ENCODE measurements around the gene DMTF1. TPM values are rescaled to one million over a fixed set of nuclear protein-coding genes. Genes with fewer than 3 reads are reported as not detected.

DMTF1 gene
- total and polyA plus RNA-seq, 8 donors, result 18.6 to 54.2 (median 27.8) TPM

DNA sequence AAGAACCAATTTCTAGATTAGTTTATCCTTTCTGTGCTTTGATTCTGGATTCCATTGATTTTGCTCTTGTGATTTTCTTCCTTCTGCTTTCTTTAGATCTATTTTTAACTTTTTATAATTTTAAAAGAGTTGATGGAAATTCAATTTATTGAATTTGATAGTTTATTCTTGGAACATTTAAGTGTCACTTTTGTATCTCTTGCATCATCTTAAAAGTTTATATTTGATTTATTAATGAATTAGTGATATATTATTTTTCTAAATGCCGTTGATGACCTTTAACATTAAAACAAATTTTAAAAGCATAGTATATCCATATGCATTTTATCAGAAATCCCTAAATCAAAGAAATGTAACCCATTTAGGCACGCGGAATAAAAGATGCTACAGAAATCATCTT, 26.9 kb downstream of the DMTF1 start:
- H3K4me3 ChIP-seq, result no peak overlapping the region
- H3K27me3 ChIP-seq, result no peaks in the 10 kb centered on the region
- intact Hi-C loops (cut with DNase I), result no loop called here
- no peaks in the 10 kb centered on the region for H3K4me1 ChIP-seq
- peak; percentile 68 for FAIRE-seq
- WGBS, 2 donors, result 89 to 91% methylated on average over 3 of the region's 3 CpGs
- peaks cover 0 to 37% (median 4%) of the 10 kb centered on the region in 3 donors for H3K36me3 ChIP-seq
- ATAC-seq, result no peak
- TF ChIP-seq, protein P1, sequence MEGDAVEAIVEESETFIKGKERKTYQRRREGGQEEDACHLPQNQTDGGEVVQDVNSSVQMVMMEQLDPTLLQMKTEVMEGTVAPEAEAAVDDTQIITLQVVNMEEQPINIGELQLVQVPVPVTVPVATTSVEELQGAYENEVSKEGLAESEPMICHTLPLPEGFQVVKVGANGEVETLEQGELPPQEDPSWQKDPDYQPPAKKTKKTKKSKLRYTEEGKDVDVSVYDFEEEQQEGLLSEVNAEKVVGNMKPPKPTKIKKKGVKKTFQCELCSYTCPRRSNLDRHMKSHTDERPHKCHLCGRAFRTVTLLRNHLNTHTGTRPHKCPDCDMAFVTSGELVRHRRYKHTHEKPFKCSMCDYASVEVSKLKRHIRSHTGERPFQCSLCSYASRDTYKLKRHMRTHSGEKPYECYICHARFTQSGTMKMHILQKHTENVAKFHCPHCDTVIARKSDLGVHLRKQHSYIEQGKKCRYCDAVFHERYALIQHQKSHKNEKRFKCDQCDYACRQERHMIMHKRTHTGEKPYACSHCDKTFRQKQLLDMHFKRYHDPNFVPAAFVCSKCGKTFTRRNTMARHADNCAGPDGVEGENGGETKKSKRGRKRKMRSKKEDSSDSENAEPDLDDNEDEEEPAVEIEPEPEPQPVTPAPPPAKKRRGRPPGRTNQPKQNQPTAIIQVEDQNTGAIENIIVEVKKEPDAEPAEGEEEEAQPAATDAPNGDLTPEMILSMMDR (IDR thresholded peaks at IDR 0.05), result no peak
- no peak for DNase-seq
- H3K9me3 ChIP-seq, result no peaks in the 10 kb centered on the region
- no peak overlapping the region for H3K27ac ChIP-seq

DNA sequence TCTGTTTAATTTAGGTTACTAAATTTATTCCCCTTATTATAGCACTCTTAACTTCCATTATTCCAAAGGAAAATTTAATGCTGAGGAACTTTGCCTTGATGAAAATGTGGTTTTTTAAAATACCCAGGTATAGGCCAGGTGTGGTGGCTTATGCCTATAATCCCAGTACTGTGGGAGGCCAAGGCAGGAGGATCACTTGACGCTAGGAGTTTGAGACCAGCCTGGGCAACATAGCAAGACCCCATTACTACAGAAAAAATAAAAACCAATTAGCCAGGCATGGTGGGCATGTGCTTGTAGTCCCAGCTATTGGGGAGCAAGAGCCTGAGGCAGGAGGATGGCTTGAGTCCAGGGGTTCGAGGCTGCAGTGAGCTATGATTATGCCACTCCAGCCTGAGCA, 34.9 kb downstream of the DMTF1 start:
- Histone ChIP-seq H3K4me3 (no peak overlapping the region), H3K4me1 (no peaks in the 10 kb centered on the region), H3K9me3 (no peaks in the 10 kb centered on the region), H3K27ac (no peak overlapping the region), H3K36me3 (peaks cover 0 to 57% (median 4%) of the 10 kb centered on the region in 3 donors), H3K27me3 (no peaks in the 10 kb centered on the region)
- TF ChIP-seq, protein P1 (IDR thresholded peaks at IDR 0.05), result no peak
- 94 to 96% methylated on average over 2 of the region's 2 CpGs for WGBS, 2 donors
- no peak for ATAC-seq
- DNase-seq, result no peak
- intact Hi-C loops (cut with DNase I), result no loop called here
- no peak for FAIRE-seq

DNA sequence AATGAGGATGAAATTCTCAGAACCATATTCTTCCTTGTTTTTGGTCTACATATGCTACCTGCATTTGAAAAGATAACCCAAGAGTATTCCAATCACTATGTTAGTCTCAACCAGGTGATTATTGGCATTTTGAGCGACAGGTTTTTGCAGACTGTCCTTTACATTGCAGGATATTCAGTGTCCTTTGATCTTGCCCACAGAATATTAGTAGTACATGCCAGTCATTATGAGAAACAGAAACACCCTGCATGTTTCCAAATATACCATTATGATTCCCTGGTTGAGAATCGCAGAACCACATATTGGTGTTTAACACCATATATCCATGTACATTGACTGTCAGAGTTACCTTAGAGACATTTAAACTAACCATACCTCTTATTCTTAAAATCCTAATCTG, 36.7 kb downstream of the DMTF1 start:
- intact Hi-C loops (cut with DNase I), result no loop called here
- Histone ChIP-seq H3K27ac (no peak overlapping the region), H3K36me3 (peaks cover 0 to 63% (median 4%) of the 10 kb centered on the region in 3 donors), H3K4me1 (no peaks in the 10 kb centered on the region), H3K9me3 (no peaks in the 10 kb centered on the region), H3K27me3 (no peaks in the 10 kb centered on the region), H3K4me3 (no peak overlapping the region)
- DNase-seq (no peak), ATAC-seq (no peak), FAIRE-seq (no peak)
- 96 to 99% methylated on average over 2 of the region's 2 CpGs for WGBS, 2 donors
- TF ChIP-seq, protein P1 (IDR thresholded peaks at IDR 0.05), result no peak

DNA sequence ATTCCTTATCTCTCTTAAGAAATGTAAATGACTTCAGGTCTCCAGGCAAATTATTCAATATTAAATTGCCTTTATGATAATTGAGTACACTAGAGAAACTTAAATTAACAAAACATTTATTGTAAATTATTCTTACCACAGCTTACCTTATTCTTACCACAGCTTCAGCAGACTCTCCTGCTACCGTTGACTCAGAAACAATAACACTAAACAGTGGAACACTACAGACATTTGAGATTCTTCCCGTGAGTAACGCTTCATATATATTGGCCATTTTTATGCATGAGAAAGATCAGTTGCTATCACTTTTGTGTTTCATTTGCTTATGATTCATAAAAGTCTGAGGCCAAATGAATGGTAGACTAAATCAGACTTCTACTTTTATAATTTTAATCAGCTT, 38.5 kb downstream of the DMTF1 start:
- Histone ChIP-seq H3K4me3 (no peak overlapping the region), H3K9me3 (no peaks in the 10 kb centered on the region), H3K27ac (no peak overlapping the region), H3K27me3 (no peaks in the 10 kb centered on the region), H3K4me1 (no peaks in the 10 kb centered on the region), H3K36me3 (peaks cover 0 to 63% (median 5%) of the 10 kb centered on the region in 3 donors)
- TF ChIP-seq, protein P1 (IDR thresholded peaks at IDR 0.05), result no peak
- intact Hi-C loops (cut with DNase I), result no loop called here
- WGBS, 2 donors, result 88 to 89% methylated on average over 3 of the region's 3 CpGs
- DNase-seq, result no peak
- no peak for FAIRE-seq
- no peak for ATAC-seq

DNA sequence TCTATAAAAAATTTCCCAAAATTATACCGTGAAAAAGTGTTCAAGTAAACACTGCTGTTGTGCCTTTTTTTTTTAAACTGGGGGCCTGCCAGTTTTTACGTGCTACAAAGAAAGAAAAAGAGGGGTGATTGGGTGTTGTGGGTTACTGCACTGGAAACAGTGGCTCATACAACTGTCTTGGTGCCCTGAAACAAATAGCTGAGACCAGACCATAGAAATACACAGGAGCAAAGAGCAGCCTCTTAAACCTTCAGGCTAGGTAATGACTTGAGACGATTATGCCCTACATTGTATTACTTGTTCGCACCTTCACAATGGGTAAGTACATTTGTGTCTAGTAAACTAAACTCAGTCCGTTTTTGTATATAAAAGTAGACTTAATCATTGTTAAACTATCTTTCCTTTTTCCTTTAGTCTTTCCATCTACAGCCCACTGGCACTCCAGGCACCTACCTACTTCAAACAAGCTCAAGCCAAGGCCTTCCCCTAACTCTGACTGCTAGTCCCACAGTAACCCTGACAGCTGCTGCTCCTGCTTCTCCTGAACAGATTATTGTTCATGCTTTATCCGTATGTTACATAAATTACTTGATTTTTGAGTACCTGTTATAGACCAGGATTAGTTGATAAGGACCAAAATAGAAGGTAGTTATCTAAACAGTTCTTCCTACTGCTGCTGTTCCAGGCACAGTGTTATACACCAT, 40.7 kb downstream of the DMTF1 start:
- ATAC-seq, result no peak
- Histone ChIP-seq H3K4me3 (no peak overlapping the region), H3K9me3 (no peaks in the 10 kb centered on the region), H3K27ac (no peak overlapping the region), H3K36me3 (peaks cover 0 to 65% (median 12%) of the 10 kb centered on the region in 3 donors), H3K27me3 (no peaks in the 10 kb centered on the region), H3K4me1 (no peaks in the 10 kb centered on the region)
- TF ChIP-seq, protein P1 (IDR thresholded peaks at IDR 0.05), result no peak
- intact Hi-C loops (cut with DNase I), result no loop called here
- DNase-seq, result no peak
- no peak for FAIRE-seq
- 67 to 69% methylated on average over 6 of the region's 6 CpGs for WGBS, 2 donors
